ENCODE measurements around the gene VAPB. TPM values are rescaled to one million over a fixed set of nuclear protein-coding genes. Genes with fewer than 3 reads are reported as not detected.

VAPB gene
- total and polyA plus RNA-seq, 2 of the 4 experiments (the other 2 are of a cell fraction), result 9.1 to 26.0 TPM

GRCh38 chr20:58402827-58403226, 13.8 kb downstream of the VAPB start:
- CTCF ChIA-PET, result no interaction called here
- Histone ChIP-seq H3K18ac (ENCODE audit: low read depth, low read length) (no peak overlapping the region), H3K4me1 (ENCODE audit: control insufficient read depth, insufficient read depth, low read length) (peaks cover 4% of the 10 kb centered on the region), H3K79me1 (ENCODE audit: low read depth in 1 of 2, low read length in 2 of 2) (peaks cover 39 to 74% of the 10 kb centered on the region in 2 experiments), H4K91ac (ENCODE audit: insufficient read depth, low read depth, low read length) (no peak overlapping the region), H3K9me1 (ENCODE audit: insufficient read depth, low read length) (peaks cover 18% of the 10 kb centered on the region), H3K36me3 (ENCODE audit: control insufficient read depth, insufficient read depth, low read length) (no peaks in the 10 kb centered on the region), H3K27ac (ENCODE audit: insufficient read depth, low read length) (no peak overlapping the region), H2BK15ac (ENCODE audit: low read depth, low read length) (no peak overlapping the region), H3K23ac (ENCODE audit: low read depth, low read length) (no peak overlapping the region), H2AK5ac (ENCODE audit: low read depth, low read length) (no peak overlapping the region), H4K5ac (ENCODE audit: low read depth, low read length) (no peak overlapping the region), H3K4me3 (ENCODE audit: insufficient read depth, low read depth, low read length) (no peak overlapping the region), H4K8ac (ENCODE audit: low read depth in 2 of 2, low read length in 2 of 2) (no peak overlapping the region), H3K56ac (ENCODE audit: extremely low read depth, insufficient read depth, low read length) (no peak overlapping the region), H2AK9ac (replicated peaks; ENCODE audit: low read depth, low read length, poor library complexity) (no peak overlapping the region), H3K27me3 (ENCODE audit: control insufficient read depth, insufficient read depth, low read length) (no peaks in the 10 kb centered on the region), H3K9ac (ENCODE audit: low read depth, low read length) (no peak overlapping the region), H2BK5ac (ENCODE audit: low read depth, low read length, poor library complexity, severe bottlenecking) (no peak overlapping the region), H4K20me1 (ENCODE audit: insufficient read depth, low read length) (peaks cover 95% of the 10 kb centered on the region), H2BK20ac (ENCODE audit: low read depth, low read length) (no peak overlapping the region), H3K14ac (replicated peaks; ENCODE audit: low read depth, low read length) (no peak overlapping the region), H3K4me2 (ENCODE audit: low read depth, low read length) (no peak overlapping the region), H3K9me3 (ENCODE audit: control insufficient read depth, insufficient read depth, low read length) (no peaks in the 10 kb centered on the region), H3K4ac (ENCODE audit: low read depth, low read length) (no peak overlapping the region), H2BK120ac (ENCODE audit: low read depth, low read length) (no peak overlapping the region), H2AFZ (replicated peaks; ENCODE audit: low read length, poor library complexity) (no peak overlapping the region)
- POLR2A ChIA-PET (ENCODE audit: unreplicated experiment), result no interaction called here
- in situ Hi-C loops (cut with MboI; ENCODE audit: low sequenced_read_pairs), result no loop called here
- dilution Hi-C loops (cut with HindIII; ENCODE audit: low sequenced_read_pairs, unreplicated experiment), result no loop called here
- 94% methylated on average over 3 of the region's 5 CpGs; no CpG with 5 or more reads in 1 of the 2 experiments for WGBS, 2 experiments (ENCODE audit: extremely low coverage in 2 of 2, insufficient read length in 1 of 2)
- intact Hi-C loops (cut with micrococcal nuclease), result no loop called here
- no peak for ATAC-seq (ENCODE audit: low read depth)
- BruUV-seq (replicated peaks), result no TSS peak
- TF ChIP-seq MAFK (IDR thresholded peaks at IDR 0.05; ENCODE audit: low read depth, low read length) (no peak), CHD1 (IDR thresholded peaks at IDR 0.05; ENCODE audit: low read depth, low read length) (no peak), MAZ (IDR thresholded peaks at IDR 0.05; ENCODE audit: borderline replicate concordance, low read depth, low read length) (no peak), CTCF (conservative IDR thresholded peaks at IDR 0.05; ENCODE audit: low read depth, low read length) (no peak), ELK1 (IDR thresholded peaks at IDR 0.05; ENCODE audit: borderline replicate concordance, low read depth, low read length) (no peak), SMC3 (IDR thresholded peaks at IDR 0.05; ENCODE audit: low read depth, low read length) (no peak), POLR2A (IDR thresholded peaks at IDR 0.05; ENCODE audit: low read depth, low read length) (no peak), FOS (IDR thresholded peaks at IDR 0.05; ENCODE audit: low read depth, low read length) (no peak)
- DNase-seq, result no peak

Measured in IMR-90 (cell line).